ENCODE results near the gene RPGRIP1.
A peak's percentile ranks its signal among the peaks of the same experiment; 100 is the strongest.
"Not testable (repeated sequence)": the region's sequence is repeated elsewhere in the genome, so short reads cannot be mapped to it uniquely, and the experiment has no call there.

Gene RPGRIP1

GRCh38 chr14:21302013-21302835, 22.3 kb downstream of the RPGRIP1 start:
- DNase-seq: no peak

- not testable (repeated sequence) for DNase-seq
Observed at GRCh38 chr14:21302836-21303140, 22.9 kb downstream of the RPGRIP1 start.

- no peak for DNase-seq
Observed at GRCh38 chr14:21307637-21308036, 27.8 kb downstream of the RPGRIP1 start.

GRCh38 chr14:21308132-21308478, 28.2 kb downstream of the RPGRIP1 start:
- no peak for DNase-seq

- no peak for DNase-seq
Observed at GRCh38 chr14:21308479-21309237, 28.8 kb downstream of the RPGRIP1 start.

GRCh38 chr14:21309238-21309636, 29.4 kb downstream of the RPGRIP1 start:
- no peak for DNase-seq

- DNase-seq: no peak
Observed at GRCh38 chr14:21309956-21310355, 30.1 kb downstream of the RPGRIP1 start.

GRCh38 chr14:21311614-21312013, 31.7 kb downstream of the RPGRIP1 start:
- DNase-seq: no peak

- no peak for DNase-seq
Observed at GRCh38 chr14:21313512-21313911, 33.6 kb downstream of the RPGRIP1 start.

GRCh38 chr14:21317398-21317797, 37.5 kb downstream of the RPGRIP1 start:
- DNase-seq: peak in 1 of 2 donors; percentile 15

- no peak for DNase-seq
Observed at GRCh38 chr14:21320913-21321312, 41.0 kb downstream of the RPGRIP1 start.

- DNase-seq: no peak
Observed at GRCh38 chr14:21322716-21323115, 42.8 kb downstream of the RPGRIP1 start.

GRCh38 chr14:21326972-21327371, 47.1 kb downstream of the RPGRIP1 start:
- no peak for DNase-seq
